A673 (cell line): ENCODE measurements around the gene TEX12. TPM values are rescaled to one million over a fixed set of nuclear protein-coding genes. Genes with fewer than 3 reads are reported as not detected.

ENCODE experiments used
- BruUV-seq: library from RNA; stranded (reverse); fragments of 400-500 nt; replicated peaks from 2 replicates; lab custom pipeline; 2021; lab: Mats Ljungman, UMichigan
- CTCF ChIA-PET: fragments of 300-600 bp; sonication (Branson Sonifier 250); formaldehyde crosslinking; loops from one replicate; lab custom pipeline; 2022; ENCODE audit warnings: antibody characterized with exemption; lab: Charles Lee
- POLR2A ChIA-PET: fragments of 300-600 bp; sonication (Branson Sonifier 250); formaldehyde crosslinking; loops from one replicate; lab custom pipeline; 2022; ENCODE audit warnings: antibody characterized with exemption; ENCODE audit not compliant: low non-redundant PET; lab: Charles Lee
- DNase-seq: peaks from one replicate; pipeline ENCODE4 v3.0.0-alpha.2; 2015; ENCODE audit warnings: low spot score
- H3K27ac ChIP-seq: fragments of 200-600 bp; sonication (generic); 2 replicates; pipeline ENCODE4 v1.5.1; 2016; ENCODE audit warnings: mixed run types, low read depth, mild to moderate bottlenecking, mixed read lengths, antibody characterized with exemption, low read length; ENCODE audit not compliant: poor library complexity, severe bottlenecking
- H3K27me3 ChIP-seq: fragments of 200-600 bp; sonication (generic); replicated peaks from 2 replicates; pipeline ENCODE4 v1.6.1; 2017; ENCODE audit warnings: mixed run types, low read depth, mild to moderate bottlenecking, mixed read lengths, antibody characterized with exemption, low read length; ENCODE audit not compliant: insufficient read depth, poor library complexity
- H3K36me3 ChIP-seq: fragments of 200-600 bp; sonication (generic); 2 replicates; pipeline ENCODE4 v1.6.1; 2016; ENCODE audit warnings: mixed run types, mild to moderate bottlenecking, mixed read lengths, antibody characterized with exemption, low read length; ENCODE audit not compliant: insufficient read depth, poor library complexity, severe bottlenecking
- H3K4me1 ChIP-seq: fragments of 200-600 bp; sonication (generic); 2 replicates; pipeline ENCODE4 v1.6.1; 2017; ENCODE audit warnings: mixed run types, mild to moderate bottlenecking, mixed read lengths, antibody characterized with exemption, low read length; ENCODE audit not compliant: insufficient read depth, poor library complexity, severe bottlenecking
- H3K4me3 ChIP-seq: fragments of 200-600 bp; sonication (generic); 2 replicates; pipeline ENCODE4 v1.5.1; 2016; ENCODE audit warnings: low read depth, mixed run types, mild to moderate bottlenecking, mixed read lengths, low read length; ENCODE audit not compliant: poor library complexity, severe bottlenecking
- H3K9me3 ChIP-seq: fragments of 200-600 bp; sonication (generic); 2 replicates; pipeline ENCODE4 v1.6.1; 2016; ENCODE audit warnings: mixed run types, low read depth, mild to moderate bottlenecking, mixed read lengths, antibody characterized with exemption, low read length; ENCODE audit not compliant: poor library complexity, severe bottlenecking
- EZH2 ChIP-seq: fragments of 200-600 bp; sonication (generic); IDR thresholded peaks from 2 replicates; pipeline ENCODE4 v1.6.1; 2017; ENCODE audit warnings: borderline replicate concordance, low read depth, mild to moderate bottlenecking, mixed read lengths, antibody characterized with exemption, low read length; ENCODE audit not compliant: poor library complexity, severe bottlenecking
- intact Hi-C: fragments of 100-400 bp; cut with micrococcal nuclease; formaldehyde crosslinking; loops from one replicate; pipeline ENCODE4 v1.10.0; 2022; ENCODE audit not compliant: unreplicated experiment
- total RNA-seq: library from RNA; stranded (reverse); gene quantifications from 2 replicates; pipeline ENCODE4 v1.2.3, GENCODE V29; 2021
- TF ChIP-seq, protein P1 (sequence below): fragments of 300-800, 200-600 bp; sonication (generic); conservative IDR thresholded peaks from 2 replicates; pipeline ENCODE4 v1.5.1; 2017; ENCODE audit warnings: low read depth, mild to moderate bottlenecking, antibody characterized with exemption, low read length, moderate library complexity, mixed read lengths

Gene TEX12
- total RNA-seq, 1 experiment from 2014 or later: 0.41 TPM

- no peaks in the 10 kb centered on the region for H3K27me3 ChIP-seq
- intact Hi-C loops: loop anchor here (10.0 kb wide), 1 partner anchor 298 kb away; the partner anchor contains the start of genes ALG9, CFAP68 and FDXACB1
- CTCF ChIA-PET: interaction anchor here (0.5 to 0.9 kb wide), 4 partner anchors 52 to 319 kb away, joined by 3 to 10 read pairs (median 6); no protein-coding TSS in a partner anchor
- H3K27ac ChIP-seq: no peak overlapping the region
- peaks cover 14% of the 10 kb centered on the region for H3K4me1 ChIP-seq
- no peak overlapping the region for H3K4me3 ChIP-seq
- no TSS peak for BruUV-seq
- DNase-seq: no peak
- POLR2A ChIA-PET: no interaction called here
- H3K9me3 ChIP-seq: no peaks in the 10 kb centered on the region
- TF ChIP-seq, protein P1, sequence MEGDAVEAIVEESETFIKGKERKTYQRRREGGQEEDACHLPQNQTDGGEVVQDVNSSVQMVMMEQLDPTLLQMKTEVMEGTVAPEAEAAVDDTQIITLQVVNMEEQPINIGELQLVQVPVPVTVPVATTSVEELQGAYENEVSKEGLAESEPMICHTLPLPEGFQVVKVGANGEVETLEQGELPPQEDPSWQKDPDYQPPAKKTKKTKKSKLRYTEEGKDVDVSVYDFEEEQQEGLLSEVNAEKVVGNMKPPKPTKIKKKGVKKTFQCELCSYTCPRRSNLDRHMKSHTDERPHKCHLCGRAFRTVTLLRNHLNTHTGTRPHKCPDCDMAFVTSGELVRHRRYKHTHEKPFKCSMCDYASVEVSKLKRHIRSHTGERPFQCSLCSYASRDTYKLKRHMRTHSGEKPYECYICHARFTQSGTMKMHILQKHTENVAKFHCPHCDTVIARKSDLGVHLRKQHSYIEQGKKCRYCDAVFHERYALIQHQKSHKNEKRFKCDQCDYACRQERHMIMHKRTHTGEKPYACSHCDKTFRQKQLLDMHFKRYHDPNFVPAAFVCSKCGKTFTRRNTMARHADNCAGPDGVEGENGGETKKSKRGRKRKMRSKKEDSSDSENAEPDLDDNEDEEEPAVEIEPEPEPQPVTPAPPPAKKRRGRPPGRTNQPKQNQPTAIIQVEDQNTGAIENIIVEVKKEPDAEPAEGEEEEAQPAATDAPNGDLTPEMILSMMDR: no peak
- no peak for TF ChIP-seq EZH2
- H3K36me3 ChIP-seq: no peaks in the 10 kb centered on the region
Observed at GRCh38 chr11:112172362-112172994, 5.3 kb downstream of the TEX12 start.

GRCh38 chr11:112173152-112173551 is 6.0 kb downstream of the TEX12 start:
- TF ChIP-seq EZH2: no peak
- TF ChIP-seq, protein P1: no peak
- no peaks in the 10 kb centered on the region for H3K9me3 ChIP-seq
- H3K27me3 ChIP-seq: no peaks in the 10 kb centered on the region
- peak; percentile 40 for DNase-seq
- CTCF ChIA-PET: interaction anchor here (0.5 to 0.6 kb wide), 2 partner anchors 59 to 125 kb away, joined by 6 to 10 read pairs; no protein-coding TSS in a partner anchor
- no peak overlapping the region for H3K4me3 ChIP-seq
- POLR2A ChIA-PET: no interaction called here
- H3K4me1 ChIP-seq: peaks cover 14% of the 10 kb centered on the region
- no peak overlapping the region for H3K27ac ChIP-seq
- intact Hi-C loops: loop anchor here (10.0 kb wide), 1 partner anchor 298 kb away; the partner anchor contains the start of genes ALG9, CFAP68 and FDXACB1
- no peaks in the 10 kb centered on the region for H3K36me3 ChIP-seq
- no TSS peak for BruUV-seq

- intact Hi-C loops: loop anchor here (1.0 to 10.0 kb wide), 2 partner anchors 62 to 300 kb away; partner anchors contain the start of genes ALG9, CFAP68 and FDXACB1
- Histone ChIP-seq H3K27me3 (no peaks in the 10 kb centered on the region), H3K4me3 (peak within 1 kb of the TSS; percentile 30), H3K36me3 (no peaks in the 10 kb centered on the region), H3K27ac (no peak within 1 kb of the TSS), H3K9me3 (no peaks in the 10 kb centered on the region), H3K4me1 (peaks cover 14% of the 10 kb centered on the region)
- POLR2A ChIA-PET: no interaction called here
- no TSS peak for BruUV-seq
- DNase-seq: peak; percentile 77
- CTCF ChIA-PET: interaction anchor here (0.6 to 0.8 kb wide), 4 partner anchors 21 to 106 kb away, joined by 3 to 8 read pairs (median 4); no protein-coding TSS in a partner anchor
- no peak for TF ChIP-seq EZH2
- TF ChIP-seq, protein P1: peak; percentile 98
Observed at GRCh38 chr11:112174789-112175598, 7.8 kb downstream of the TEX12 start, which contains the start of gene BCO2. BCO2 (plus strand) TSS chr11:112175512; CDS start chr11:112175602, 90 bp downstream.
